Measurements from ENCODE around the gene JAK1.
A peak's percentile ranks its signal among the peaks of the same experiment; 100 is the strongest.

JAK1 gene

DNA sequence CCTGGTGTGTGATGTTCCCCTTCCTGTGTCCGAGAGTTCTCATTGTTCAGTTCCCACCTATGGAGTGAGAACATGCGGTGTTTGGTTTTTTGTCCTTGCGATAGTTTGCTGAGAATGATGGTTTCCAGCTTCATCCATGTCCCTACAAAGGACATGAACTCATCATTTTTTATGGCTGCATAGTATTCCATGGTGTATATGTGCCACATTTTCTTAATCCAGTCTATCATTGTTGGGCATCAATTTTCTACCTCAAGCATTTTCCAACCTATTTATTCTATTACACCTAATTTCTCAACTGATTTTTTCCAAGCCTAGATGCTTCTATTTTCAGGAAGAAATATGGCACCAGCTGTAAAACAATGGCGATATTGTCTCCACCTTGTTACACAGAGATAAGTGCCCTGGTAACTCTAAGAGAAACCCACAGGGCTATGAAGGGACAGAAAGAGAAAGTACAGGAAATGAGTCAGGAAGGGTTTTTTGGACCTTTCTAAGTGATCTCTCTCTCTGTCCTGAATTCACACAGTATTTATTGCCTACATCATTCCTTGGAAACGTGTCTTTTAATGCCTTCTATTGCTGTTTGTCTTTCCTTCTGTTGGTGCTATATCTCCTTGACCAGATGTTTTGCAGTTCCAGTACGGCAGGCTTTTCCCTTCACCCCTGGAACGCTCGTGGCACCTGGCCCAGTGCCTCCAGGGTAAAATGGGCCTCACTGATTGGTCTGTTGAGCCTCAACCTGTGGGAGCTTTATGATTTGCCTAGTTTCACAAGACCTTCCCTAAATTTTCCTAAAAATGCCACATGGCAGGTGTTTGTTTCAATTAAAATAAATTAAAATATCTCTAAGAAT is 14.6 kb upstream of the JAK1 start:
- no peak for DNase-seq (ENCODE audit: low read depth)

DNA sequence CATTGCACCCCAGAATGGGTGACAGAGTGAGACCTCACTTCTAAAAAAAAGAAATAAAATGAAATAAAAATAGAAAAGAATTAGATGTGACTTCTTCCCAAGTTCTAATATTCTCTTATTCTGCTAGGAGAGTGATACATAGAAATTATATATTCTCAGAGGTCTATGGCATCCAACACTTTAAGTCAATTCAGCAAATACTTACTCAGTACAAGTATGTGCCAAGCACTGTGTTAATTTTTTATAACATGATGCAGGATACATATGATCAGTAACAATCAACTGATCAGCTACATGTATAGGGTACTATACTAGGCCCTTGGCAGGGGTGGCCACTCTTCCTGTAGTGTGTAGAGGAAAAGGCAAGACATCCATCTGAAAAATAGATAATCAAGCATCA is 13.0 kb upstream of the JAK1 start:
- no peak for DNase-seq (ENCODE audit: low read depth)

DNA sequence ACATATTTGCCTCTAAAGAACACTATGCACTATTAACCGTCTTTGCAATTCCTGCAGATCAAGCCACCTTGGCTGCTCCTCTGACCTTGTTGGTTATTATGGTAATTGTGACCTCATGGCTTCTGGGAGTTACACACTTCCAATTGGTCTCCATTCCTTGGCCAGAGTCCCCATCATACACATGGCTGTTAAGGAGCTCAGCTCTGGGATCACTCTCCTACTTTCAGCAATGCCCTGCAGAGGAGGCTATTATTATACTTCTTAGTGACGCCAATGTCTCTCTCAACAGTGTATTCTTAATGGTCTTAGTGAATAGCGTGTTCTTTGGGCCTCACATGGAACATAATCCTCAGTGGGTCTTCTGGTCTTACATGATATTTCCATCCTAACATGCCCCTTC is 10.0 kb upstream of the JAK1 start:
- no peak for DNase-seq (ENCODE audit: low read depth)

DNA sequence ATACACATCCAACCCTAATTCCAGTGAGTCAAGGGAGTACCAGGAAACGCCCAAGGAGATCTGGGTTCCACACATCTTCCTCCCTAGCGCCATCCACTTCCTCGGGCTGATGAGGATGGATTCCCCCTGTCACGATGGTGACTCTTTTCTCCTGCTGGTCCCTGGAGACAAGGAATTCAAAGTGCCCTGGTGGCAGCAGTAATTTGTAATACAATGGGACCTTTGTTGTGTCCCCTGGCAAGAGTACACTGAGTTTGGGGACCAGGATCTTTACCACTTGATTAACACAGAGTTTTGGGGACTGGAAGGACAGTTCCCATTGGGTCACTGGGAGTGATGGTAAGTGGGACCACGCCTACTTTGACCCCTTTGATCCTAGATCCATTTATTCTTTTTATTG is 9.4 kb upstream of the JAK1 start:
- no peak for DNase-seq (ENCODE audit: low read depth)

DNA sequence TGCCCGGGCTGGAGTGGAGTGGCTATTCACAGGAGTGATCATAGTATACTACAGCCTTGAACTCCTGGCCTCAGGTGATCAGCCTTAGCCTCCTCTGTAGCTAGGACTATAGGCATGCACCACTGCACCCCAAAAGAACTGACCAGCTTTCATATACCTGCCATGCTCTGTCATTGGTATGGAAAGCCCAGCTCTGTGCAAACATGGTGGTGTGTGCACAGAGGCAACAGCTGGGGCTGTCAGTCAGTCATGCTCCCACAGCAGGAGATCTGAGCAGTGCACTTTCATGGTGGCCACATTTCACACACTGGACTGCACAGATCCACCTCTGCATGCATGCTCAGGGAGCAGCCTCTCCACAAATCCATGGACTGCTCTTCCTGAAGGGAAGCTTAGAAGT is 8.8 kb upstream of the JAK1 start:
- DNase-seq (ENCODE audit: low read depth), result no peak

DNA sequence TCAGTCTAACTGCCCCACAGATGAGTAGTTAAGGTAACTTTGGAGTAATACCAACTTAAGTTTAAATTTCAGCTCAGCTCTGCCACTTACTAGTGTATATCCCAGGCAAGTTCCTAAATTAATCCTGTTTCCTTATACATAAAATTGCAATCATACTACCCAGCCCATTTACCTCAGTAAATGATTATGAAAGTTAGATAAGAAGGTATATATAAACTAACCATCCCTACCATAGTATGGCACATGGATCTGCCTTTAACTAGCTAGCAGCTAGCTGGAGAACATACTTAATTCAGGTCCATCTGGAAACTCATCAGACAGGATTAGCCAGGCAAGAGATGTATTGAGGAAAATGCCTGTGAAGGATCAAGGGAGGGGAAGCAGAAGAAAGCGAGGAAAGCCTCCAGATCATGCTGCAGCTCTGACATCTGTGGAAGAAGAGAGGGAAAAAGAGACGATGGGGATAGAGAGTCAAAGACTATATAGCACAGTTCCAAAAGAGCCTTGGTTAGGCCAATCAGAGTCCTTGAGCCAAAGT is 8.0 kb upstream of the JAK1 start:
- DNase-seq (ENCODE audit: low read depth), result no peak

DNA sequence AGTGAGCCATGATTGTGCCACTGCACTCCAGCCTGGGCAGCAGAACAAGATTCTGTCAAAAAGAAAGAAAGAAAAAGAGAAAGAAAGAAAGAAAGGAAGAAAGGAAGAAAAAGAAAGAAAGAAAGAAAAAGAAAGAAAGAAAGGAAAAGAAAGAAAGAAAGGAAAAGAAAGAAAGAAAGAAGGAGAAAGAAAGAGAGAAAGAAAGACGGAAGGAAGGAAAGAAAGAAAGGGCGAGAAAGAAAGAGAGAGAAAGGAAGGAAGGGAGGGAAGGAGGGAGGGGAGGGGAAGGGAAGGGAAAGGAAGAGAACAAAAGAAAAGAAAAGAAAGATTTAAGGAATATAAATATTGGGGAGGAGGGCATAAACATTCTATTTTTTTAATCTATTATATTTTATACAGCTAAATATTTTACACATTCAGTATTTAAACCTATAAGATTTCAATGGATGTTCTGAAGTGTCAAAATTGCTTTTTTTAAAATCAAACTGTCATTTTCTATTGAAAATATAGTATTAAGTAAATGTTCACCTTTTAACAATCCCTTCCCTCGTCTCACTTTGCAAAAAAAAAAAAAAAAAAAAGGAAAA is 6.8 kb upstream of the JAK1 start:
- no peak for DNase-seq (ENCODE audit: low read depth)

DNA sequence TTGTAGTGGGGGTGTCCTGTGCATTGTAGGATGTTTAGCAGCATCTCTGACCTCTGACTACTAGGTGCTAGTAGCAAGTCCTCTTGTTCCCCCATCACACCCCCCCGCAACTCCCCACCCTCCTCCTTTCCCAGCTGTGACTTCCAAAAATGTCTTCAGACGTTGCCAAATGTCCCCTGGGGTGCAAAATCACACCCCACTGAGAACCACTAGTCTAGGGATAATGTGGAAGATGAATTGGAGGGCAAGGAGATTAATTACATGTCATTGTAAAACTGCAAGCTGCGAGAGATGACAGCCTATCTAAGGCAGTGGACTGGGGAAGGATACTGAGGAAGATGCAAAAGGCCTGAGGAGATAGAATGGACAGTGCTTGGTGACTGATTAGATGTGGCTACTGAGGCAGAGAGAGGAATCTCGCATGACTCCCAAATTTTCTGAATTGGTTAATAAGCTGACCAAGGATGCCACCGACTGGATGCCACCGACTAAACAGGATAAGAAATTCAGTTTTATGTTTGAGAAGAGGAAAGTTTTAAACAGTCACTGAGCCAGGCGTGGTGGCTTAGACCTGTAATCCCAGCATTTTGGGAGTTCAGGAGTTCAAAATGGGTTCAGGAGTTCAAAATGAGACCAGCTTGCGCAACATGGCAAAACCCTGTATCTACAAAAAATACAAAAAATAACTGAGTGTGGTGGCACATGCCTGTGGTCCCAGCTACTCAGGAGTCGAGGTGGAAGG is 3.1 kb upstream of the JAK1 start:
- no peak for DNase-seq (ENCODE audit: low read depth)

DNA sequence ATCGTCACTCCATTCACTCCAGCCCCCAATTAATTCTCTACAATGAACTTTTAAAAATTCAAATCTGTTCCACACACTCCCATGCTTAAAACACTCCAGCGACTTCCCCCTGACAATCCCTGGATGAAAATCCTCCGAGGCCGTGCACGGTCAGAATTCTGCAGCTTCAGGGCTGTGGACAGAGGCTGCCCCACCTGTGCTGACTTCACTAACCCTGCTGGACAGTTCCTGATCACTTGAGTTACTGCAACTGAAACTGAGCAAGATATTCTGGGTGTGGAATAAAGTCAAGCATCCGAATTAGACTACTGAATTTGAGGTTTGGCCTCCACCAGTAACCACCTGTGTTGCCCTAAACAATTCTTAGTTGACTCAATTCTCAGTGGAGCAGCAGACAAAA is 1.0 kb upstream of the JAK1 start:
- DNase-seq (ENCODE audit: low read depth), result no peak

DNA sequence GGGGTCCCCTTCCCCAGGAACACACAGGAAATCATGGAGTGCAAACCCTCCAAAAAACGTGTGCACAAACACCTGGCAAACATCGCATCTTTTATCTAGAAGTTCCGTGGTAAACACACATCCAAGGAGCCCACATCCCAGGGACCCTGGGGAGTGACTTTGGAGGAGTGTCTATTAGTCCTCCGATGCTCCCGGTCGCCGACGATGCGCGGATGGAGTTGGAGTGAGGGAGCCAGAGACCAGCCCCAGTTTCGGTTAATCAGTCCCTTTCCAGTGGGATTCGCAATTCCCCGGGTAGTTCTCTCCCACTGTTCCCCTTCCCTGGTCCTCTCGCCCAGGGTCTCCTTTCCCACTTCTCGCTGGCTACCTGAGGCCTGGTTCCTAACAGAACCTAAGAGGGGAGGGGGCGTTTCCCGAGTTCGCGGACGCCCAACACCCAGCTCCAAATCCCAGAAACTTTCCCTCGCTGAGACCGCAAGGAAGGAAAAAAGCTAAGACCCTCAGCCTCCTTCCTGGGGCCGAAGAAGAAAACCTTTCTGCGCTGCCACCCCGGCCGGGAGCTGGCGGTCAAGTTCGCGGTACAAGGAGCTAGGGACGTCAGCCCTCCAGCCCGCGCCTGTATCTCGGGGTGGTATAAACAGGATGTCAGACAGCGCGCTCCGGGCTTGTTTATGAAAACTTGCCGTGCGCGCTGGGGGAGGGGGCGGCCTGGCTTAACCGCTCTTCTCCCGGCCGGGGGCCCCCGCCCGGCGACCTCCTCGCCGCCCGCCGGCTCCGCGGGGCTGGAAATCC is 787 bp downstream of the JAK1 start:
- peak; percentile 67 for DNase-seq (ENCODE audit: low read depth)

DNA sequence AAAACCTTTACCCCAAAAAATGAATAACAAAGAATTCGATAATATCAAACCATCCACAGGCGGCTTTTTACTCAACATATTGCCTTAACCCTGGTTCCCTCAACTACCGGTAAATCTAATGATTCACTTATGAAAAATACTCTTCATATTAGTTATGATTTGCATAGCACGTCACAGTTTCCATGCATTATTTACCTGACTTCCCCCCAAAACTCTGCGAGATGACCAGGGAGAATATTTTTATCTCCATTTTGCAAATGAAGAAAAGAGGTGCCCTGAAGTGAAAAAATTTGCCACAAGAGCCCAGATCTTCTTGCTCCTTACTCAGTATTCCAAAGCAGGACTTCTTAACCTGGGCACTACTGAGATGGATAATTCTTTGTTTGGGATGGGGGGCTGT is 2.9 kb downstream of the JAK1 start:
- no peak for DNase-seq (ENCODE audit: low read depth)

DNA sequence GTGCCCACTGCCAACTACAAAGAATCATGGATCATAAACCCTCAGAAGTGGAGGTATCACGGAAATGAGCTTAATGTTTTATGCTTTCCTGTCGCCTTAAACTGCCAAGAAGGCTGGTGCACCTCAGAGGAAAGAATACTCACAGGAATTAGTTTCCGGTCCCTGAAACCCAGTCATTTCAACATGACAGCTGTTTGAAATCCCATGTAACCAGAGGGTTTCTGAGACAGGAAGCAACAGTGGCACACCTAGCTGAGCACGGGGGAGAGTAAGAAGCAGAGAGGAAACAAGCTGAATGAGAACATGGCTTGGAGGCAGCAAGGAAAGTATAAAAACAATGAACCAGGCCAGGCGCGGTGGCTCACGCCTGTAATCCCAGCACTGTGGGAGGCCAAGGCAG is 3.9 kb downstream of the JAK1 start:
- DNase-seq (ENCODE audit: low read depth), result no peak

DNA sequence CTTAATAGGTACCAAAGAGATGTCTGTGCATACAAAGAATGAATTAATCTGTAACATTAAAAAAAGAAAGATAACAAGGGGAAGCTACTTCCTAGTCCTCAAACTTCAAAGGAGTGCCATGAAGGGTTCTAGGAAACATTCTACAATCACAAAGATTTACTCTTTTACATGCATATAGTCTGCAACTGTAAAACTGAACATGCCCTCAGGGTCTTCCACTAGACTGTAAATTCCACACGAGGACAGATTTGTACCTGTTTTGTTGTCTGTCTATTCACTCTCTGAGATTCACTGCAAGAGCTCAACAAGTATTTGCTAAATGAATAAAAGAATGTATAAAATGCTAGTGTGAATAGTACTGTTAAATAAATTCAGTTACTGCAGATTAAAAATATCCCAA is 4.4 kb downstream of the JAK1 start:
- DNase-seq (ENCODE audit: low read depth), result no peak

DNA sequence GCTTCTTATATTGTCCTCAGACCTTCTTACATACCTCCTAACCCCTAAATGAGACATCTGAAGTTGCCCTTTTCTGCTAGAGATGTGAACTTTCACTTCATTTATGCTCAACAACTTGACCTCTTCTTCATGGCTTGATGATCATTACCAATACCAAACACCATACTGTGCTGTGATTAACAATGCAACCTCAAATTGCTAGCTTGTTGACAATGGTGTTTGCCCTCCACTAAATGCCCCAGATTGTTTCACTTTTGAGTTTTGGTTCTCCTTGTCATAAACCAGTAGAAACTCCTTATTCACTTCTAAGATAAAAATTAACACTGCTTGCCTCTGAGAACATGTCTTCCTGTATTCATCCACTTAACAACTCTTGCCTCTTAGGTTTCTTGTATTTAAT is 5.6 kb downstream of the JAK1 start:
- DNase-seq (ENCODE audit: low read depth), result no peak

DNA sequence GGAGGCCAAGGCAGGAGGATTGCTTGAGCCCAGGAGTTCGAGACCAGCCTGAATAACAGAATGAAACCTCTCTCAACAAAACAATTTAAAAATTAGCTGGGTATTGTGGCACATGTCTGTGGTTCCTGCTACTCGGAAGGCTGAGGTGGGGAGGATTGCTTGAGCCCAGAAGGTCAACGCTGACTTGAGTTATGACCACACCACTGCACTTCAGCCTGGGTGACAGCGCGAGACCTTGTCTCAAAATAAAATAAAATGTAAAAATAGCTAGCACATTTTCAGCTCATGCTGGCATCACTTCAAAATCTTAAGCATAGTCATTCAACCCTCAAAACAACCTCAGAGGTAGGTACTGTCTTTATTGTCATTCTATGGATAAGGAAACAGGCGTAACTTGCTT is 6.4 kb downstream of the JAK1 start:
- DNase-seq (ENCODE audit: low read depth), result no peak

DNA sequence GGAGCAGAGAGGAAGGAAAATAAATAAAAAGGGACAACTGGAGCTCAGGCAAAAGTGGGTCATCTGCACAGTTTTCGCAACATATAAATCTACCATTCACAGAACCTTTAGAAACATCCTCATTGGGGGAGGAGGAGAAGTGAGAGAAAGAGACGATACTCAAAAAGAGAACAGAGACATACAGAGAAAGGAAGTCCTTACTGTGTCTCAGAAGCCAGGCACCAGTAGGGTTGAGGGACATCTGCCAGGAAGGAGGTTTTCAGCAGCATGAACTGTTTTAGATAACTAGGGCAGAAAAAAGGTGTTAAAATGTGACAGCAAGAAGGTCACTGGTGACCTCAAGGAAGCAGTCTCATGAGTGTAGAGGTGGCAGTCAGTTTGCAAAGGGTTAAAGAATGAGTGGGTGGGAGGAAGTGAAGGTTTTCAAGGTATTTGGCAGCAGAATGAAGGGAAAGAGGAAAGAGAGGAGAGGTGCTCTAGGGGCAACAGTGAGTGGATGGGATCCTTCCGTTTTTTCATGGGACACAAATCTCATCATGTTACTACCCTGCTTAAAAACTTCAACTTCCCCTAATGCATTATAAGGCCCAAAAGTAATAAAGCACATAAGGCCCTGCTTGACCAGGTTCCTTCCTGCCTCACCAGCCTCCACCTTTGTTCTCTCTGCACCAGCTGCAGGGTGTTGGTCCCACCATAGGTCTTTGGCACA is 9.5 kb downstream of the JAK1 start:
- no peak for DNase-seq (ENCODE audit: low read depth)

DNA sequence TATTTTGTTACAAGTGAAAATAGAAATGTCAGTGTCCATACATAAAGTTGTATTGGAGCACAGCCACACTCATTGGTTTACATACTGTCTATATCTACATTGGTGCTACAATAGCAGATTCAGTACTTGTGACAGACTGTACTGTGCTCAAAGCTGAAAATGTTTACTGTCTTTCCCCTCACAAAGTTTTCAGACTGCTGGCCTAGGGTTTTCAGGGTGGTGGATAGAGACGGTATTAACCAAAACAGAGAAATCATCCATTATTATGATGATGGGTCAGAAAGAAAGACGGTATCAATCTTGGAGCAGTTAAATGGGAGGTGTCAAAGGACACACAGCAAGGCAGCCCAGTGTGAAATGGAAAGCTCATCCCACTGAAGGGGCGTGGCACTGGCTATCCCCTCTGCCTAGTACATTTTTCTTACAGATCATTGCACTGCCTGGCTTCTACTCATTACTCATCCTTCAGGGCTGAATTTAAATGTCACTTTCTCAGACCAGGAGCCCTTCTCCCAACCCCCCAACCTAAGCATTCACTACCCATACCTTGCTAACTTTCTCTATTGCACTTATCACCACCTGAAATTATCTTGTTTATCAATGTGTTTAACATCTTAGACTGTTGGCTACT is 10.2 kb downstream of the JAK1 start:
- DNase-seq (ENCODE audit: low read depth), result no peak

DNA sequence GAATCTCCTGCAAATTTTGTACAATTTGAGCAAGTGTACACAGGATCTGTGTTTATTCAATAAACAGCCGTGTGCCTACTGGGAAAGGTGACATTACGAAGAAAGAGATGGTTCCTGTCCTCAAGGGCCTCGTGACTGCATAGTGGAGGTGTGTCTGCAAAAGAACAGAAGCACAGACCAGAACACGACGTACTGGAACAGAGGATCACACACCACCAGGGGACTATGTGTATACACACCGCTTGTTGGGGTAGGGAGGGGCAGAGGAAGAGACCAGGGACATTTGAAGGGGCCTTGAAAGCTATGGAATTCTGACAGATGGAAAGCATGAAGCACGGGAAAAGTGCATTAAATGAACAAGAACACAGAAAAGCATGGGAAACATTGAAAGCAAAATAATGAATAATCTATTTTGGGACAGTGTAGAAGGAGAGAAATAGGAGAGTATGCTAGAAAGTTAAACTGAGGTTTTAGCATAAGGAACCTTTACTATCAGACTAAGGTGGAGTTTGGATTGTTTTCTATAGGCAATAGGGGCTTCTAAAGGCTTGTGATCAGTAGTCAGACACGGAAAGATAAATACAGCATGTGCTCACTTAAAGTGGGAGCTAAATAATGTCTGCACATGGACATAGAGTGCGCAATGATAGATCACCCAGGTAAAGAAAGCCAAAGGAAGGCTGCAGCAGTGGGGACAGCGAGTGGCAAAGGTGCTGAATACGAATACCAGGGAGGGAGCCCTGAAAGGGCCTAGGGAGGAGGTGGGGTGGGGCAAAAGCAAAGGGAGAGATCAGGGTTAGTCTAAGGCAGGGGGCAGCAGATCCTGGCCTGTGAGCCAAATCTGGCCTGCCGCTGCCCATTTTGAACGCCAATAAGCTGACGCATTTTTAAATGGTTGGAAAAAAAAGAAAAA is 11.0 kb downstream of the JAK1 start:
- DNase-seq (ENCODE audit: low read depth), result no peak

DNA sequence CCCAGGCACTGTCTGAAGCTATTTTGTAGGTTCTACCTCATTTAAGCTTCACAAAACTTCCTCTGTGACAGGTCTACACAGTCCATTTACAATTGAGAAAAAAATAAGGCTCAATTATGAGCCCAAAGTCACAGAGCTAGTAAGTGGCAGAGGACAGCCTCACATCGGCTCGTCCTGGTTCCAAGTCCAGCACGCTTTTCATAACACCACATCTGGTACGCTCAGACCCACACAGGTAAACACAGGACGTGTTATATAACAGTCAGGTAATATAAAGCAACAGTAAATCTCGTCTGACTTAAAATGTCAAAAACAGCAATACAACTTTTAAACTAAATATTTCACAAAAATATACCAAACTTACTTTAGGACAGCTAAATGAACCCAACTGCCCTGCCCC is 13.1 kb downstream of the JAK1 start:
- DNase-seq (ENCODE audit: low read depth), result no peak

DNA sequence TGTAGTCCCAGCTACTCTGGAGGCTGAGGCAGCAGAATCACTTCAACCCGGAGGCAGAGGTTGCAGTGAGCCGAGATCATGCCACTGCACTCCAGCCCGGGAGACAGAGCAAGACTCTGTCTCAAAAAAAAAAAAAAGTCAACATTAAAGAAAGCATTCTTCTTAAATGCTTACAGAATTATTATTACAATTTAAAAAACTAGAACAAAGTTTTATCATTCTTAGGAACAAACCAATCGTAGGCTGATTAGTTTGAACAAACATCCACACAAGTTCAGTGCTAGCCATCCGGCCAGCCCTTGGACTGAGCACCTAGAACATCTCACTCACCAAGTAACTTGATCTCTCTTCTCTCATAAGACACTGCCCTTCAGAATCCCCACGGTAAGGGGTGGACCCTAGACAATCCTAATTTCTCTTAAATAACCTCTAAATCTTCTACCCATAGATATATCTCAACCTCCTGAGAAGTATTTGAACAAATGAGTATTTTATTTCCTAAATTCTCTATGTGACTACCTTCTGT is 16.0 kb downstream of the JAK1 start:
- DNase-seq (ENCODE audit: low read depth), result no peak
